Spleen (tissue), 13 donors: Measurements from ENCODE around the gene PPP4C. TPM values are rescaled to one million over a fixed set of nuclear protein-coding genes. Genes with fewer than 3 reads are reported as not detected.
A peak's percentile ranks its signal among the peaks of the same experiment; 100 is the strongest.

ENCODE experiments used
- DNase-seq: peaks from one replicate; pipeline ENCODE4 v3.0.0-alpha.2; 2020
- H3K27ac ChIP-seq, 8 donors: fragments of 200-600 bp; sonication (generic) in 7 of 8; 1 replicate in 4 of 8; 2 replicates in 4 of 8; pipeline versions ENCODE4 v1.5.0 to v1.8.0; 2016 to 2021; ENCODE audit warnings: inconsistent platforms in 4 of 8, mild to moderate bottlenecking in 4 of 8, moderate library complexity in 1 of 8
- H3K27me3 ChIP-seq, 7 donors: fragments of 200-600 bp; sonication (generic) in 6 of 7; replicated peaks in 1 of 7; 1 replicate in 4 of 7; 2 replicates in 3 of 7; pipeline versions ENCODE4 v1.5.0 to v1.8.0; 2016 to 2021; ENCODE audit warnings: inconsistent platforms in 3 of 7, mild to moderate bottlenecking in 1 of 7
- H3K36me3 ChIP-seq, 6 donors: fragments of 200-600 bp; sonication (generic) in 5 of 6; 1 replicate in 4 of 6; 2 replicates in 2 of 6; pipeline versions ENCODE4 v1.5.0 to v1.8.0; 2016 to 2021; ENCODE audit warnings: inconsistent platforms in 2 of 6
- H3K4me1 ChIP-seq, 6 donors: fragments of 200-600 bp; sonication (generic) in 5 of 6; 1 replicate in 3 of 6; 2 replicates in 3 of 6; pipeline versions ENCODE4 v1.5.0 to v1.8.0; 2016 to 2021; ENCODE audit warnings: inconsistent platforms in 3 of 6
- H3K4me3 ChIP-seq, 8 donors: fragments of 200-600 bp; sonication (generic) in 7 of 8; 1 replicate in 4 of 8; 2 replicates in 4 of 8; pipeline versions ENCODE4 v1.5.0 to v1.8.0; 2016 to 2021; ENCODE audit warnings: inconsistent platforms in 4 of 8, mild to moderate bottlenecking in 4 of 8, moderate library complexity in 2 of 8
- H3K9me3 ChIP-seq, 8 donors: fragments of 200-600 bp; sonication (generic) in 7 of 8; 1 replicate in 4 of 8; 2 replicates in 4 of 8; pipeline versions ENCODE4 v1.5.0 to v1.8.0; 2016 to 2021; ENCODE audit warnings: inconsistent platforms in 4 of 8
- CTCF ChIP-seq, 11 experiments: fragments of 200-600 bp in 7 of 11; fragments of 450-650 bp in 4 of 11; sonication (generic) in 4 of 11; IDR thresholded peaks in 8 of 11; conservative IDR thresholded peaks in 3 of 11; 1 replicate in 7 of 11; 2 replicates in 4 of 11; pipeline versions ENCODE4 v1.4.0 to v1.8.0; 2016 to 2021; ENCODE audit warnings: antibody characterized with exemption in 11 of 11, inconsistent platforms in 4 of 11, mild to moderate bottlenecking in 1 of 11
- POLR2A ChIP-seq, 3 donors: fragments of 450-650 bp; IDR thresholded peaks; one replicate each; pipeline ENCODE4 v1.5.1; 2017; ENCODE audit warnings: antibody characterized with exemption in 3 of 3, mild to moderate bottlenecking in 1 of 3
- POLR2AphosphoS5 ChIP-seq, 3 donors: sonication (generic); formaldehyde crosslinking; IDR thresholded peaks; one replicate each; pipeline ENCODE4 v1.5.1; 2017; ENCODE audit warnings: antibody characterized with exemption in 3 of 3
- WGBS, 5 donors: extraction: QIAGEN DNeasy Blood & Tissue Kit in 3 of 5; methylation state at CpG; one replicate each; pipeline versions ENCODE4 v1.1.5 to v1.1.7; 2013 to 2018; 5-methylcytosine and 5-hydroxymethylcytosine counted together
- intact Hi-C: fragments of 100-400 bp; cut with DNase I; formaldehyde crosslinking; loops from one replicate; pipeline ENCODE4 v1.15.0; 2023; ENCODE audit warnings: low total_unique reads
- long read RNA-seq, 2 donors: transcript quantifications; one replicate each; lab custom pipeline, GENCODE V29; 2026
- polyA plus RNA-seq, 3 donors: library from polyadenylated mRNA; stranded (reverse); fragments of 200-250 nt; gene quantifications; one replicate each; pipeline ENCODE4 v1.2.1, GENCODE V29; 2013
- total RNA-seq, 7 donors: library from RNA; depleted of rRNA in 3 of 7; stranded (reverse); fragments of >200 nt in 3 of 7; fragmentation: NEBNext Ultra II Directional in 4 of 7; extraction: Animal tissue kit (Norgen Biotek cat#: 25700) in 4 of 7; gene quantifications; one replicate each; pipeline versions ENCODE4 v1.1.0 to v1.2.1, GENCODE V29; 2016 to 2021
- donor health status: healthy with polysubstance abuse.
- donor health status: DM: no; HTN: no; CAD: no; lungs with moderate emphysema.
- donor health status: DM: no; HTN: no; CAD: no.
- donor health status: Bipolar disorder and iron deficiency.
- donor health status: healthy.
- donor health status: DM: no; HTN: no; CAD: no.
- donor health status: DM: yes; HTN: yes; CAD: no.

Gene PPP4C
- total RNA-seq (10 to 100 TPM; 43.9 to 88.6 (median 74.8) TPM), polyA plus RNA-seq (100 to 1,000 TPM in 1 of 3 donors, 10 to 100 TPM in 2; 73.0 to 128 (median 91.1) TPM)
- long read RNA-seq, donor 1, transcript PPP4C-201 (9 exons, 1,407 nt), result major isoform, 25 of 47 reads
- long read RNA-seq, donor 1, partial matches to known transcripts, result 0 of 47 reads
- long read RNA-seq, donor 1, other reads (novel, unspliced or antisense), result 17 of 47 reads
- long read RNA-seq, donor 2, transcript PPP4C-201 (9 exons, 1,407 nt), result major isoform, 20 of 32 reads
- long read RNA-seq, donor 2, partial matches to known transcripts, result 0 of 32 reads
- long read RNA-seq, donor 2, other reads (novel, unspliced or antisense), result 10 of 32 reads

- H3K4me1 ChIP-seq, result peaks cover 24 to 62% (median 45%) of the 10 kb centered on the region in 6 donors
- no peaks in the 10 kb centered on the region for H3K27me3 ChIP-seq
- peaks cover 0 to 68% (median 56%) of the 10 kb centered on the region in 6 donors for H3K36me3 ChIP-seq
- H3K4me3 ChIP-seq, result peak within 1 kb of the TSS; percentile 65 to 98 (median 77)
- H3K27ac ChIP-seq, result peak within 1 kb of the TSS; percentile 90 to 97 (median 94)
- 1 to 4% (median 1%) methylated on average over 40 to 67 of the region's 67 CpGs for WGBS, 5 donors
- H3K9me3 ChIP-seq, result no peaks in the 10 kb centered on the region
- TF ChIP-seq CTCF (IDR thresholded peaks at IDR 0.05 in 8 of 11, conservative IDR thresholded peaks at IDR 0.05 in 3 of 11) (peak in 4 of 11 experiments; percentile 25 to 52 (median 36)), POLR2A (IDR thresholded peaks at IDR 0.05) (peak; percentile 19 to 61 (median 27)), POLR2AphosphoS5 (IDR thresholded peaks at IDR 0.05) (peak; percentile 97 to 99 (median 98))
- peak; percentile 97 for DNase-seq
- intact Hi-C loops, result no loop called here
Observed at GRCh38 chr16:30075503-30076275, at the start of gene PPP4C. Gene PPP4C (plus strand): TSS chr16:30075994. CDS start chr16:30076378, 384 bp downstream.

- WGBS, 5 donors, result 83 to 94% (median 90%) methylated on average over 13 to 18 of the region's 18 CpGs
- no peaks in the 10 kb centered on the region for H3K9me3 ChIP-seq
- intact Hi-C loops, result no loop called here
- H3K4me1 ChIP-seq, result peaks cover 0 to 17% (median 12%) of the 10 kb centered on the region in 6 donors
- no peak for TF ChIP-seq POLR2AphosphoS5 (IDR thresholded peaks at IDR 0.05)
- no peak for TF ChIP-seq CTCF (IDR thresholded peaks at IDR 0.05 in 8 of 11, conservative IDR thresholded peaks at IDR 0.05 in 3 of 11)
- TF ChIP-seq POLR2A (IDR thresholded peaks at IDR 0.05), result no peak
- no peaks in the 10 kb centered on the region for H3K36me3 ChIP-seq
- no peak for DNase-seq
- no peak overlapping the region for H3K4me3 ChIP-seq
- H3K27ac ChIP-seq, result no peak overlapping the region
- H3K27me3 ChIP-seq, result peaks cover 3 to 77% (median 32%) of the 10 kb centered on the region in 7 donors
Observed at GRCh38 chr16:30026449-30026848, 49.3 kb upstream of the PPP4C start.

GRCh38 chr16:30027588-30028437, 48.0 kb upstream of the PPP4C start:
- WGBS, 5 donors, result 40 to 54% (median 49%) methylated on average over 12 to 13 of the region's 13 CpGs
- H3K4me1 ChIP-seq, result peaks cover 0 to 21% (median 12%) of the 10 kb centered on the region in 6 donors
- H3K4me3 ChIP-seq, result no peak overlapping the region
- peaks cover 7 to 91% (median 45%) of the 10 kb centered on the region in 7 donors for H3K27me3 ChIP-seq
- H3K27ac ChIP-seq, result no peak overlapping the region
- intact Hi-C loops, result no loop called here
- no peak for TF ChIP-seq POLR2A (IDR thresholded peaks at IDR 0.05)
- no peak for TF ChIP-seq POLR2AphosphoS5 (IDR thresholded peaks at IDR 0.05)
- no peak for TF ChIP-seq CTCF (IDR thresholded peaks at IDR 0.05 in 8 of 11, conservative IDR thresholded peaks at IDR 0.05 in 3 of 11)
- no peak for DNase-seq
- no peaks in the 10 kb centered on the region for H3K36me3 ChIP-seq
- H3K9me3 ChIP-seq, result no peaks in the 10 kb centered on the region
